Kidney glomerular epithelial cell (primary cell): ENCODE results near the gene HMCN1.
"Not testable (repeated sequence)": the region's sequence is repeated elsewhere in the genome, so short reads cannot be mapped to it uniquely, and the experiment has no call there.

Source experiments
- DNase-seq: peaks from one replicate; lab custom pipeline; 2025; lab: John Stamatoyannopoulos, UW

HMCN1 gene

DNA sequence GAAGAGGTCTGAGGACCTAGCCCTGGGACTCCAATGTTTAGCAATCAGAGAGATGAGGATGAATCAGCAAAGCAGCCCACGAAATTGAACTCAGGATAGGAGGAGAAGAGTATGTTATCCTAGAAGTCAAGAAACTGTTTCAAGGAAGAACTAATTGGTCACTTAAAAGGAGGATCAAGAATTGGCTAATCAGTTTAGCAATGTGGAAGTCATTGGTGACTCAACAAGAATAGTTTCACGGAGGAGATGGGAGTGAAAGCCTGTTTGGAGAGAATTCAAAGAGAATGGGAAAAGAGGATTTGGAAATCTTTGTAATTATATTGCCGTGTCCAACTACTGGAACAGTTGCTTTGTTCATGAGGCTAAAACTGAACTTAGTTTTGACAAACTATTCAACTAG is 7.4 kb downstream of the HMCN1 start:
- no peak for DNase-seq

DNA sequence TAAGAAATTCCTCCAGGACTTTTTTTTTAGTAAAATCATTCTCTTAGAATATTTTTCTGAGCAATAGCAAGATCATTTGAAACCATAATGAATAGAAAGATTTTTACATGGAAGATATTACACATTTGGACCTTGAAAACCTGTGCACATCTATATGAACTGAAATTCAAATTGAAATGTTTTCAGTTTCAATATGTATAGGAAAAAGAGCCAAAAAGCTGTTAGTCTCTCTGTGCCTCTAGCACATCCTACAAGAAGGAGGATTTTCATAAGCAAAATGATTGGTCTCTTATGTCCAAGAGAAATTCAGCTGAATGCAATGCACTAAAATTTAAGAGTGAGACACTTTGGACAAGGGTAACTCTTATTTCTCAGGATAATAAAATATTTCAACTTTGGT is 8.2 kb downstream of the HMCN1 start:
- DNase-seq = no peak

DNA sequence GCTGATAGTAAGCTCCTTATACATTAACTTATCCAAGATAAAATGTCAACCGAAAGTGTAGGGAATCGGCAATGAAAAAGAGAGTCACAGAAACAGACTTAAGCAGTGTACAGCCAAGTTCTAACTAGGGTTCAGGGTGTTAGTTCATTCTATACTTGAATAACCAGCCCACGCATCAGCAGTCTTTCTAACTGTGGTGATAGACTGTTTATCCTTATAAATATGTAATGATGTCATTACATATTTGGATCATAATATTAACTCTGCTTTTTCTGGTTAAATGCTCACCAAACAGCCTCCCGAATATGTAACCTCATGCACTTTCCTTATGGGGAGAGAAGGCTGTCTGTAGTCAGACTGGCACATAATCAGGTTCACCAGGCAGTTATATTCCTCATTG is 11.0 kb downstream of the HMCN1 start:
- DNase-seq = no peak

DNA sequence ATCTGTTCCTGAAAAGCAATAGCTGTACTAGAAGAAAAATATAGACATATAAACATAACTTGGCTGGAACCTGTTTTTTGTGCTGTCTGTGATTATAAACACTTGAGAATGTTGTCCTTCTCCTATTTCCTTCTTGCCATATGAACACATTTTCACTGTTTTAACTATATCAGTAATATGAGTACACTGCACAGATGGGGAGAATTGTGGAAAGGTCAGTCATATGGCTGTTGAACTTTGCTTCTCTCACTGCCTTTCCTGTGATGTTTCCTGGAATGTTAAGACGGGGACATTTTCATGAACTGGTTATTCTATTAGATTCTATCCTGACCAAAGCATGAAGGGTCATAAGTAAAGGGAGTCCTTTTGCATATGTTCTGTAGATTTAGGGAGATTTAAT is 24.9 kb downstream of the HMCN1 start:
- no peak for DNase-seq

DNA sequence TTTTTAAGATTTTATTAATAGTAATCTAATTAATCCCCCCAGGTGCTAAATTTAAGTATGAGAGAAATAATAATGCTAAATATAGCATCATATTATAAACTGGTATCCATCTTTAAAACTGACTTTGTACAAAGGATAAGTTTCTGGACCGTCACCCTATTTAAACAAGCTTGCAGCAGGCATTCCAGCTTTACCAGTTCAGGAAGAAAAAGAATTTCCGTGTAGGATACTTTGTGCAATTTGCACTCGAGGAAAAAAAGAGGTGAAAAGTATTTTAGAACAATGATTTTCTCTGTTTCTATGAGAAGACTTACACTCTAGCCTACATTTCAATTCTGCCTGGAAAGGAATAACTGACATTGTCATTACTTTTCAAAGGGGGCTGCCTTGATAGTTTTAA is 27.6 kb downstream of the HMCN1 start:
- DNase-seq = no peak

DNA sequence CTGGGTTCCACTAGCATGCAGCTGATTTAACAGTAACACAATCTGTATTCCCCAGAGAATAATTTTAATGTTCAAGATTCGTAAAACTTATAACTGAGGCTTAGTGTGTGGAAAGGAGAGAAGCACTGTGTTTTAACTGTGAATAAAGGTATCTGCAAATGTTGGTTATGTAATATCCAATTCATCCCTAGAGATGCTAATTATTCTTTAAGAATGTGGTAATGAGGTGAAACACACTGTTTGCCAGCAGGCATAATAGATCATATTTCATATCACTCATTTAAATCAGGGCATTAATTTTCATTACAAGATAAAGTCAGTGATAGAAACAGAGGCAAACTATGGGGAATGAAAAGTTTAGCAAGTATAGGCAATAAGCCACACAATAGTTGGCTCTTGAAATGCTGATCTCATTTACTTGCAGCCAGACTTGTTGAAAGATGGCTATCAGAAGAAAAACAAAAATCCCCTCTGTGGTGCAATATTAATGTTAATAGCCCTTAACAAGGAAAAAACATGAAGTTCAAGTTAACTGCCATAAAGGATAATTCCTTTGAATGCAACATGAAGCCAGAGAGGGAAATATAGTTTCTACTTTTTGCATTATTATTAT is 33.4 kb downstream of the HMCN1 start:
- DNase-seq = no peak

- no peak for DNase-seq
Observed at GRCh38 chr1:185768371-185768770, 34.2 kb downstream of the HMCN1 start.

GRCh38 chr1:185769136-185769535 is 34.9 kb downstream of the HMCN1 start:
- DNase-seq = no peak

- DNase-seq = no peak
Observed at GRCh38 chr1:185774394-185774793, 40.2 kb downstream of the HMCN1 start.

GRCh38 chr1:185775501-185775900 is 41.3 kb downstream of the HMCN1 start:
- DNase-seq = peak; percentile 5

- no peak for DNase-seq
Observed at GRCh38 chr1:185776522-185776921, 42.3 kb downstream of the HMCN1 start.

DNA sequence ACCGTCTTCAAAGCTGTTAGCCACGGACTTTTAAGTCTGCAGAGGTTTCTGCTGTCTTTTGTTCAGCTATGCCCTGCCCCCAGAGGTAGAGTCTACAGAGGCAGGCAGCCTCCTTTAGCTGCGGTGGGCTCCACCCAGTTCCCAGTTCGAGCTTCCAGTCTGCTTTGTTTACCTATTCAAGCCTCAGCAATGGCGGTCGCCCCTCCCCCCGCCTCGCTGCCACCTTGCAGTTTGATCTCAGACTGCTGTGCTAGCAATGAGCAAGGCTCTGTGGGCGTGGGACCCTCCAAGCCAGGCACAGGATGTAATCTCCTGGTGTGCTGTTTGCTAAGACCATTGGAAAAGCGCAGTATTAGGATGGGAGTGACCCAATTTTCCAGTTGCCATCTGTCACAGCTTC is 49.7 kb downstream of the HMCN1 start:
- not testable (repeated sequence) for DNase-seq

DNA sequence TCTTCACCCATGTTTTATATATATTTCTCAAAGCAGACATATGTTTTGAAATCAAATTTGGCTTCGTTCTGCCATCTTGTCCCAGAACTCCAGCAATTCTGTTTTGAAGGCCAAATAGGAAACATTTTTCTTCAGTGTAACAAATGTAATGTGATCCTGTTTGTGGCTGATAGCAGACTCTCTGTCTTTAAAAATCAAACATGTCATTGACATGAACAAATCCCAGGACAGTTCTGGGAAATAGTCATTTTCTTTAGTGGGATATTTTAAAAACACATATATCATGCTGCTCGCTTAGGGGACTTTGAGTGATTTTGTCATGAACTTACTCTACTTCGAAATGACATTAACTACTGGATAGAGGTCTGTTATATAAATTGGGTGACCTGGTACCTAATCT is 51.4 kb downstream of the HMCN1 start:
- DNase-seq = no peak

DNA sequence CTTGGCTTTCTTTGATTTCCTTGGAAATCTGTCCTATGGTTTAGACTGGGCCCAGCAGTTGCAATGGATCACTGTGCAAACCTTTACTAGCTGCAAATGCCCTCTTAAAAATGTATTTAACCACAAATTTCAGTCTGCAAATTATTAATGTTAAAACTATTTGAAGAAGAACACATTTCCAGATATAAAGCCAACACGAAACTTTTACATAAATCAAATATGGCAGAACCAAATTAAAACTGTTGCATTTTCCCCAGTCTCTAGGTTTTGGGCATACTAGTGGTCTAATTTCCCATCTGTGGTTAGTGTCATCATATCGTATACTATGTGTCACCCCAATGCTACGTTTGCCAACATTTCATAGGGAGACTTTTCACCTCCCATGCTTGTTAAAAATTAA is 52.3 kb downstream of the HMCN1 start:
- DNase-seq = no peak

DNA sequence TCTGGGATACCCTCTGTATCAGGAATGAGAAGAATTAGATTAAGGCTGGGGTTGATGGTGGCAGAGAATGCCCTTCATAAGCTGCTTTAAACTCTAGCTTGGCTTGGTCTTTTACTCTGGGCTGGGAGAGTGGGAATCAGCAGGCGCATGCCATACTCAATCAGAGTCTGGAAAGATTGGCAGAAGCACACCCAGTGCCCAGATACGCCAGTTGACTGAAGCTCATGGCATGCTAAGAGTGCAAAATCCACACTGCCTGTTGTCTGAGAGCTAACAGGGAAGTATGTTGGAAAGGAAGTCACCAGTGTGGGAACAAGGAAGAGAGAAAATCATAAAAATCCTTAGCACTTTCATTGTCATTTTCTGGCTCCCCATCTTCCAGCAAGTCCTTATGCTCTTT is 53.0 kb downstream of the HMCN1 start:
- no peak for DNase-seq

GRCh38 chr1:185788386-185788785 is 54.2 kb downstream of the HMCN1 start:
- no peak for DNase-seq

DNA sequence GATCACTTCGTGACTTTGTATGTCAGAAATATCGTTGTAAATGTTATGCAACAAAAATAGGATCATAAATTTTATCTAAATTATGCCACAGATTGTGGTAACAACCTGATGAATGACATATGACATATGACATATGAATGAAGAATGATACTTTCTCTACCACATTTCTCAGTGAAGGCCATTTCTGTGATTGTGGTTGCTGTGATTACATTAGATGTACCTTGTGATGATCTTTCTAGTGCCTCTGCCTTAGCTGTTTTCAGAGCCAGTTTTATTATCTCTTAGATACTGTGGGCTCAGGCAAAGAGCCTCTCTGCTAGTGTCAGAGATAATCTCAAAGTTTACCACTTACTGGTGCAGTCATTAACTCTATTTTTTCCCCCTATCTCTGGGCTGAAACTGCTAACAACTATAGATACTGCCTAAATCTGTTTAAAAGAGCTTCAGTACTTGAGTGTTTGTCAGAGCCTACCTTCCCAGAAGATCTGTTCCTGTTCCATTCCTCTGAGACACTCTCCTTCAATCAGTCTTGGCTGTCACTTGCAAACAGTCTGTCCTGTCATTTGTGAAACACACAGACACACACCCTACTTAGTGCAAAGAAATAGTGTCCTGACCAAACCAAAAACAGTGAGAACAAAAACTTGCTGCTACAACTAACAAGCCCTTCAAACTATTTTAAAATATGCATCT is 55.5 kb downstream of the HMCN1 start:
- DNase-seq = no peak

DNA sequence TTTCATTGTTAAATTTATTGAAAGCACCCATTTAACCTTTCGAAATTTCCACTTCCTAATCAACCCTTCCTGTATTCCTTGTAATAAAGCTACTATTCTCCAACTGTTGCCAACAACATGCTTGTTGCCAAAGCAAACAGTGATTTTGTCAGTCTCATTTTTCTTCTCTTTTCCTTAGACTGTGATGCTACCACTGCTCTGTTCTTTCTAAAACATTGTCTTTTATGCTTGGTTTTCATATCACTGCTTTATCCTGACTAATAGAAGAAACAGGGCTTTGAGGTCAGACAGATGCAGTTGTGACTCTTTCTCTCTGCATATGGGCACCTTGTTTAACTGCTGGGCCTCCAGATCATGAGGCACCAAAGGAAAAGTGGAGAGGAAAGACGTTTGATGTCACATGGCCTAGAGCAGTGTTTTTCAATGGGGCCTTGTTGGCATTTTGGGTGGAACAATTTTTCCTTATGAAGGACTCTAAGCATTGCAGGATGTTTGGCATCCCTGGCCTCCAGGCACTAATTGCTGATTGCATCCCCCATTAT is 56.1 kb downstream of the HMCN1 start:
- DNase-seq = peak; percentile 1

DNA sequence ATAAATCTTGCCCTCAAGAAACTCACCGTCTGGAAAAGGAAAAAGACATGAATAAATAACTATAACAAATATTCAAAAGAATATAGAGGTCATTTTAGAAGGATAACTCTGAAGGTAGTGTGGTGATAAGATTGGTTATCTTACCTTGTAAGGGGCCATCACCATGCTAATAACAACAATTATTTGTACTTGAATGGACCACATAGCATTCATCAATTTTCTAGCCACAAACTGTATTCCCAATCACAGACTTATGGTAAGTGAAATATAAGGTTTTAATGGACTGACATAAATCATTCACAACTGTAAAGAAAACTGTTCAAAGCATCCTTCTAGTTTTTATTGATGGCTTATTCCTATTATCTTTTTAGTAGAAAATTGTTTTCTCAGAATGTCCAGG is 57.8 kb downstream of the HMCN1 start:
- DNase-seq = no peak

GRCh38 chr1:185794495-185794894 is 60.3 kb downstream of the HMCN1 start:
- not testable (repeated sequence) for DNase-seq

DNA sequence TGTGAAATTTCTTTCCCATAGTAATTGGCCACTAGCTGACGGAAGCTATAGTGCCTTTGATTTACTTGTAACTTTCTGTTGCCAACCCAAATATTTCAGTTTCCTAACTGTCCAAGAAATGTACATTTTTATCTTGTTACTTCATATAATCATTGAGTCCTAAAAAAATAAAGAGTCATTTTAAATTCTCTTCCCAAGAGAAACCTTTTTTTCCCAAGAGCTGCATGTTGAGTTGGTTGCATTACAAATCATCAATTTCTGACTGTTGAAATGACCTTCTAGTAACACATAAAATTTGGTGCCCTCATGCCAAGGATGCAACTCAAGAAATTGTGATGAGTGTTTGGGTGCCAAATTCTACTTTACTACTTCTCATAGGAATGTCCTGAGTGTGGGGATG is 61.0 kb downstream of the HMCN1 start:
- no peak for DNase-seq

GRCh38 chr1:185798505-185798904 is 64.3 kb downstream of the HMCN1 start:
- DNase-seq = no peak

GRCh38 chr1:185803241-185803640 is 69.0 kb downstream of the HMCN1 start:
- DNase-seq = no peak

GRCh38 chr1:185804206-185804605 is 70.0 kb downstream of the HMCN1 start:
- DNase-seq = peak; percentile 5
